GM15510 (cell line): Measurements from ENCODE around the gene PRR12.

Source experiments
- POLR2A ChIP-seq: IDR thresholded peaks from 3 replicates; pipeline ENCODE4 v1.6.1; 2011; ENCODE audit warnings: borderline replicate concordance; ENCODE audit not compliant: insufficient read length; ENCODE audit errors: extremely low read depth

Gene PRR12

DNA sequence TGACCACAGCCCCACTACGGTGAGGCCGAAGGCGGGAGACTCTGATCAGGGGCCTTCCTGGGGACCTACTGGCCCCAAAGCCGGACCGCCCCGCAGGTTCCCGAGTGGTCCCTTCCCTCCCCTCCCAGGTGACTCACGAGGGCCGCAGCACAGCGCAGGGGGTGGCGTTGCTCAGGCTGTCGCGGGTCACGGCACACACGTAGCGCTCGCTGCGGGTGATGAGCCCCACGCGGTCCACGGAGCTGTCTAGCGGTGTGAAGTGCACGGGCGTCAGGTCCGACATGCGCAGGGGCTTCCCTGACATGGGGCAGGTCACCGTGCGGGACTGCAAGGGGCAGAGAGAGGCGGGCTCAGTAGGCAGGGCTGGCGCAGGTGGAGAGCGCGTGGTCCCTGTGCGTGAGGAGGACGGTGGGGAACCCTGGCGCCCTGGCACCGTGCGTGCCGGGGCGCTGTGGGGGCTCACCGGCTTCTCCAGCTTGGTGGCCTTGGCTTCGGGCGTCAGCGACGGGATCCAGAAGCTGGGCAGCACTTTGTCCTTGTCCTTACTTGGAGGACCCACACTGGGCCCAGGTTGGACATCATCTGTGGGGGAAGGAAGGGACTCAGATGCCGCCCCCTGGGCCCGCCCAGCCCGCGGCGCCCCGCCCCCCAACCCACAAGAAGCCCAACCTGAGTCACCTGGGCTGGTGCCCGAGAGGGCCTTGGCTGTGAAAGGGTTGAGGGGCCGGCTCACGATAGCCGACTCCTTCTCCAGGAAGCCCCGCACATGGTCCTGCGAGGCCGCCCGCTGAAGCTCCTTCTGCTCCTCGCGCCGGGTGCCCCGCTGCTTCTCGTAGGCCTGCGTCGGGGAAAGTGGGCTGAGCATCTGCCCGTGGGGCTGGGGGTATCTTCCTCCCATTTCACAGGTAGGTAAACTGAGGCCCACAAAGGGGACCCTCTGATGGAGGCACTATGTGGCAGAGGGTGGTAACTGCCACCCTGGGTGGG lies 34.3 kb upstream of the PRR12 start:
- TF ChIP-seq POLR2A, result no peak

GRCh38 chr19:49557641-49558325 lies 33.2 kb upstream of the PRR12 start:
- no peak for TF ChIP-seq POLR2A

- TF ChIP-seq POLR2A, result no peak
Measured at GRCh38 chr19:49558591-49558990, 32.4 kb upstream of the PRR12 start.

- no peak for TF ChIP-seq POLR2A
Measured at GRCh38 chr19:49559443-49559842, 31.5 kb upstream of the PRR12 start.

DNA sequence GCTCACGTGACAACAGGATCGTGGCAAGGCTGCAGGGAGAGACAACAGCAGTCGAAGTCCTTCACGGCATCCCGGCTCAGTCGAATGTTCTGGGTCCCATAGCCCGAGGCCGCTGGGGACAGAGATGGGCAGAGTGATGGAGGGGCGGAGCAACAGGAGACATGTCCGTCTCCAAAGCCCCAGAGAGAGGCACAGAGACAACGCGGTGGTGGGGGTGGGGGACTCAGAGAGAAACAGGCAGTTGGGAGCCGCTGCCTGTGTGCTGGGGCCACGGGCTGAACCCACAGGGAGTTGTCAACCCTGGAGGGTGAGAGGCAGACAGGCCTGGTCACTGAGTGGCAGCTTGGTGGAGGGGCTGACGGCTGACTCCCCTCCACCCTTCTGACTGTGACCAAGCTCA lies 31.1 kb upstream of the PRR12 start:
- TF ChIP-seq POLR2A, result no peak

DNA sequence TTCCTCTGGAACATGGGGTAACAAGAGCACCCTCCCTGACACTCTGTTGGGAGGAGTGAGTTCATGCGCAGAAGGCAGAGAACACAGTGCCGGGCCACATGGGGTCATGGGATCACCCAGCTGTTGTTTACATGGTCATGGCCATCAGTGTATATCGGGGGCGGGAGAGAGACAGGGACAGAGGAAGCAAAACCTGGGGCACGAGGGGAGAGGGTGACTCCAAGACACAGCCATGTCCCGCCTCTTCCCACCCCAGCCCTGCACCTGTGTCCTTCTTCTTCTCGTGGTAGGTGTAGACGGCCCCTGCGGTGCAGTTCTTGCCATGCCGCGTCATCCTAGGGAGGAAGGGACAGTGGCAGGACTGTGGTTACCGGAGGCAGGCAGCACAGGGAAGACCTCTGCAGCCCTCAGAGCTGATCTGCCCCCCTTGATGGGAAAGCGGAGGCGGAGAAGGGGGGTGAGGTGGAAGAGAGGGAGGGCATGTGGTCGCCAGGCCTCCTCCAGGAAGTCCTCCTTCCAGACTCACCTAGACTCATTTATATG lies 30.6 kb upstream of the PRR12 start:
- no peak for TF ChIP-seq POLR2A

GRCh38 chr19:49564616-49565045 lies 26.4 kb upstream of the PRR12 start:
- no peak for TF ChIP-seq POLR2A

DNA sequence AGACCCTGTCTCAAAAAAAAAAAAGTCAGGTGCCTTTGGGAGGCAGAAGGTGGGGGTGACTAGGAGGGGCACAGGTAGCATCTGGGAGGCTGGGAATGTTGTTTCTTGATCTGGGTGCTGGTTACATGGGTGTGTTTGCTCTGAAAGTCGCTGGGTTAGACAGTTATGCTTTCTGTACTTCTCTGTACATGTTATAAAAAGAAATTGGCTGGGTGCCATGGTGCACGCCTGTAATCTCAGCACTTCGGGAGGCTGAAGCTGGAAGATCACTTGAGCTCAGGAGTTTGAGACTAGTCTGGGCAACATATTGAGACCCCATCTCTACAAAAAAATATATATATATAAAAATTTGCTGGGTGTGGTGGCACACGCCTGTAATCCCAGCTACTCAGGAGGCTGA lies 25.7 kb upstream of the PRR12 start:
- TF ChIP-seq POLR2A, result no peak

GRCh38 chr19:49566302-49566701 lies 24.7 kb upstream of the PRR12 start:
- no peak for TF ChIP-seq POLR2A

GRCh38 chr19:49567861-49568441 lies 23.0 kb upstream of the PRR12 start:
- no peak for TF ChIP-seq POLR2A

GRCh38 chr19:49570138-49570856 lies 20.7 kb upstream of the PRR12 start:
- no peak for TF ChIP-seq POLR2A

DNA sequence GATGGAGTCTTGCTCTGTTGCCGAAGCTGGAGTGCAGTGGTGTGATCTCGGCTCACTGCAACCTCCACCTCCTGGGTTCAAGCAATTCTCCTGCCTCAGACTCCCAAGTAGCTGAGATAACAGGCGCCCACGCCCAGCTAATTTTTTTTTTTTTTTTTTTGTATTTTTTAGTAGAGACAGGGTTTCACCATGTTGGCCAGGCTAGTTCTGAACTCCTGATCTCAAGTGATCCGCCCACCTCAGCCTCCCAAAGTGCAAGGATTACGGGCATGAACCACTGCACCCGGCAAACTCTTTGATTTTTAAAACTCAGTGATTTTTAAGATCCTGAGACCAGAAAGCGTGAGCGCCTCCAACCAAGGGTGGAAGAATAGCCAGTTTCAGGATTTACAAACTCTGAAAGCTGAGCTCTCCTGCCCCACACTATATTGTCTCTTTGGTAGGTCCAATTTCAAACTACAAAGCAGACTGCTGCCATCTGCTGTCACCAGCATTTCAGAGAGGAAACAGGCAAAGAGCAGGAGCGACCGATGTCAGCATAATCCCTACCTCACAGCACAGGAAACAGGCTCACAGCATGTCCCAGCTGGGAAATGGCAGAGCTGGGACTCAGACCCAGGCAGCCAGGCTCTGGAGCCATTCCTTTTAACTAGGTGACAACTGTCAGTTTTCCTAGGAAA lies 19.8 kb upstream of the PRR12 start:
- no peak for TF ChIP-seq POLR2A

- no peak for TF ChIP-seq POLR2A
Measured at GRCh38 chr19:49573009-49573408, 18.0 kb upstream of the PRR12 start.

DNA sequence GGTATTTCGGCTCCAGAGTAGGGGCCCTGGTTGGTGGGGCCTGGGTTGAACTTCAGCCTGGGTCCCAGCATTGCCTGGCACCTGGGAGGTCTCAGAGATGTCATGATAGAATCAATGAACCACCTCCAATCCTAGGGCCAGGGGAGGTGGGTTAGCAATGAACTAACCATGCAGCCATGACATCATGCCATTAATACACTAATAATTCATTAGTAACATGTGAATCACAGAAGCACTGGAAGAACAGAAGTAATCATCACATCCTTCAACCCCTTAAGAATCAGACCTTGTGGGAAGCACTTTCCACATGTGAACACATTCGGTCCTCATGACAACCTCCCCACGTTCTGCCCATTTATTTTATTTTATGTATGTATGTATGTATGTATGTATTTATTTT lies 17.6 kb upstream of the PRR12 start:
- no peak for TF ChIP-seq POLR2A
